ENCODE data around the gene NFATC3.
A peak's percentile ranks its signal among the peaks of the same experiment; 100 is the strongest.

Gene NFATC3

DNA sequence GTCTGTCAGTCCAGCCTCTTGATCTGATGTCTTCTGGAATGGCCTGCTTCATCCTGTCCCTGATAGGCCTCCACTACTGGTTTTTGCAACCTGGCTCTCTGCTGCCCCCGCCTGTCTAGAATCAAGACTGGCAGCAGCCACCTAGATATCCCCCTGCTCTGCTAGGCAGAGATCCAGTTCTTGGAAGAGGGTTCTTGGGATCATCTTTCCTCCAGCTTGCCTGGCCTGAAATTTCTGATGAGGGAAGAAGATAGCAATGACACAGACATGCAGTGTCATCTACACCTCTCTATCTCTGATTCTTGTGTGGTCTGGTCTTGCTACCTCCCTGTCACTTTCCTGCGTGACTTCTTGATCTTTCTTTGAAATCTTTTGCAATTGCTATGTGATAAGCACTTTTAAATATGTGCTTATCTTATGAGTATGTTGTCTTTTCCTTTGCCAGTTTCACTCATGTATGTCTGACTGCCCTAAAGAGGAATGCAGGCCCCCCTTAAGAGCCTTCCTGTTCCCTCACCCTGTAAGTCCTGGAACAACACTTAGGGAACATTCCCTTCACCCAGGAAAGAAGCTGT lies 20.3 kb upstream of the NFATC3 start:
- DNase-seq (ENCODE audit: low read depth): peak; percentile 80
- no peak overlapping the region for H3K4me3 ChIP-seq (ENCODE audit: low read depth, low read length)
- TF ChIP-seq CTCF (IDR thresholded peaks at IDR 0.05; ENCODE audit: low read depth, low read length) (peak; percentile 91), POLR2A (IDR thresholded peaks at IDR 0.05; ENCODE audit: extremely low read depth, insufficient read length) (no peak), MYC (IDR thresholded peaks at IDR 0.05; ENCODE audit: low read depth, low read length) (no peak)
- TF ChIP-seq, protein P1, sequence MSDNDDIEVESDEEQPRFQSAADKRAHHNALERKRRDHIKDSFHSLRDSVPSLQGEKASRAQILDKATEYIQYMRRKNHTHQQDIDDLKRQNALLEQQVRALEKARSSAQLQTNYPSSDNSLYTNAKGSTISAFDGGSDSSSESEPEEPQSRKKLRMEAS (IDR thresholded peaks at IDR 0.05; ENCODE audit: low read depth, low read length): 0 out of 2 replicates have a peak, but pooled peaks have one; percentile 14

DNA sequence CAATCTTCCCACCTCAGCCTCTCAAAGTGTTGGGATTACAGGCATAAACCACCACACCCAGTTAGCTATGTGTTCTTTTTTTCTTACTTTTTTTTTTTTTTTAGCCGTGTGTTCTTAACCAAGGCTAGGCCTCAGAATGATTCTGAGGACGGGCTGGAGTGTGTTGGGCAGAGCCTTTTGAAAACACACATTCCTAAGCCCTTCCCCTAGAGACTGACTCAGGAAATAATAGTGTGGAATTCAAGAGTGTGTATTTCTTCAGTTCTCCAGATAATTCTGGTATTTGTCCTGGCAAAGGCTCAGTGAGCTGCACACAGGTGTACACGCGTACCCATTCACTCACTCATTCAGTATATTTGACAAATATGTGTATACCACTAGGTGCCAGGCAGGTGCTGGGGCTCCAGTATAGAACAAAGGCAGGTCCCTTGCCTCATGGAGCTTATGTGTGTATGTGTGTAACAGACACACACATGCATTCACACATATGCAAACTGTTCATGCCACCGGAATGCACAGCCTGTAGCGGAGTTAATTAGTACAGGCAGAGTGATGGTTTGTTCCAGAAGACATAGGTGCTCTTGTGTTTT lies 19.4 kb upstream of the NFATC3 start:
- DNase-seq (ENCODE audit: low read depth): no peak
- TF ChIP-seq MYC (IDR thresholded peaks at IDR 0.05; ENCODE audit: low read depth, low read length): no peak
- TF ChIP-seq POLR2A (IDR thresholded peaks at IDR 0.05; ENCODE audit: extremely low read depth, insufficient read length): no peak
- TF ChIP-seq CTCF (IDR thresholded peaks at IDR 0.05; ENCODE audit: low read depth, low read length): no peak
- TF ChIP-seq, protein P1 (IDR thresholded peaks at IDR 0.05; ENCODE audit: low read depth, low read length): no peak
- H3K4me3 ChIP-seq (ENCODE audit: low read depth, low read length): no peak overlapping the region

DNA sequence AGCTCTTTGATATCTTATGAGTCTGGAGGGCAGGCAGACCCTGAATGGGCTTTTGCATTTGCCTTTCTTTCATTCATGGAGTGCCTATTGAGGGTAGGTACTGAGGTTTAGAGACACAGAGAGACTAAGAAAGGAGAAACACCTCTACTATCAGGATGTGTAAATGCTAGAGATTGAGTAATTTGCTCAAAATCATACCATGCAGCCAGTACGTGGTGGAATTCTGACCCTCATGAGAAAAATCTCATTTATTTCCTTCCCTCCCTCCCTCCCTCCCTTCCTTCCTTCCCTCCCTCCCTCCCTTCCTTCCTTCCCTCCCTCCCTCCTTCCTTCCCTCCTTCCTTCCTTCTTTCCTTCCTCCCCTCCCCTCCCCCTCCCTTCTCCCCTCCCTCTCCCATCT lies 18.4 kb upstream of the NFATC3 start:
- H3K4me3 ChIP-seq (ENCODE audit: low read depth, low read length): no peak overlapping the region
- no peak for TF ChIP-seq MYC (IDR thresholded peaks at IDR 0.05; ENCODE audit: low read depth, low read length)
- TF ChIP-seq CTCF (IDR thresholded peaks at IDR 0.05; ENCODE audit: low read depth, low read length): no peak
- TF ChIP-seq POLR2A (IDR thresholded peaks at IDR 0.05; ENCODE audit: extremely low read depth, insufficient read length): no peak
- TF ChIP-seq, protein P1 (IDR thresholded peaks at IDR 0.05; ENCODE audit: low read depth, low read length): no peak
- DNase-seq (ENCODE audit: low read depth): no peak

GRCh38 chr16:68068926-68069325 lies 16.2 kb upstream of the NFATC3 start:
- TF ChIP-seq, protein P1 (IDR thresholded peaks at IDR 0.05; ENCODE audit: low read depth, low read length): no peak
- TF ChIP-seq CTCF (IDR thresholded peaks at IDR 0.05; ENCODE audit: low read depth, low read length) (no peak), POLR2A (IDR thresholded peaks at IDR 0.05; ENCODE audit: extremely low read depth, insufficient read length) (no peak), MYC (IDR thresholded peaks at IDR 0.05; ENCODE audit: low read depth, low read length) (no peak)
- no peak for DNase-seq (ENCODE audit: low read depth)
- no peak overlapping the region for H3K4me3 ChIP-seq (ENCODE audit: low read depth, low read length)

DNA sequence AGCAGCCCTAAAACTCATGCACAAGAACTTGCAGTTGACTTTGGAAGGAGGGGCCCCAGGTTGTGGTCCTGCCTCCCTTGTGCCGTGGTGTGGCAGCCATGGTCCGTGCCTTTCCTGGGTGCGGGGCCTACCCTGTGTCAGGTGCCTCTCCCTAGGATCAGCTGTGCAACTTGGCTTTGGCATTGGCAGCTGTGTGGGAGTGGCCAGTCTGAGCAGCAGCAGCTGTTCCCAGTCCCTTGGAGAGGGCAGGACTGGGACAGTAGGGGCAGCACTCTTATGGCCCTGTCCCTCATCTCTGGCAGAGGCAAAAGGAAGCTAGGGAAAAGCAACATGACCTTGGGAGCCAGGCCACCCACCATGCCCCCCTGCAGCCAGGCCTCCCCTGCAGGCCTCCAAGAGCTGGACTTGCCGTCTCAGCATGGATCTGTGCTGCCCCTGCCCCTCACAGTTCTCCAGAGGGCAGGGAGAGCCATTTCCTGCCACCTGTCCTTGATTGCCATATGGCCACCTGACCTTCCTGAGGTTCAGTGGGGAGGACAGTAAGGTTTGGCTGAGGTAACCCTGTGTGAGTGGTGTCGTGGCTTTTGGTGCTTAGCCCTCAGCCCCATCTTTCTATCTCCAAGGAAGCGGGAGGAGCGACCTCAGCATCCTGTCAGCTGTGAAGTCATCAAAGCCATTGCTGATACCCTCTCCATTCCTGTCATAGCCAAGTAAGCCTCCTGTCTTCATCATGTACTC lies 15.5 kb upstream of the NFATC3 start:
- TF ChIP-seq MYC (IDR thresholded peaks at IDR 0.05; ENCODE audit: low read depth, low read length) (no peak), CTCF (IDR thresholded peaks at IDR 0.05; ENCODE audit: low read depth, low read length) (no peak), POLR2A (IDR thresholded peaks at IDR 0.05; ENCODE audit: extremely low read depth, insufficient read length) (no peak)
- TF ChIP-seq, protein P1 (IDR thresholded peaks at IDR 0.05; ENCODE audit: low read depth, low read length): no peak
- H3K4me3 ChIP-seq (ENCODE audit: low read depth, low read length): no peak overlapping the region
- peak; percentile 67 for DNase-seq (ENCODE audit: low read depth)
